GM21360 (cell line): ENCODE measurements around the gene SIT1.

ENCODE experiments used
- ATAC-seq: cut with Tn5 transposase; IDR thresholded peaks from one replicate; pipeline ENCODE4 v1.9.1; 2021; ENCODE audit warnings: mild to moderate bottlenecking, moderate library complexity; ENCODE audit not compliant: unreplicated experiment

The SIT1 gene, protein sequence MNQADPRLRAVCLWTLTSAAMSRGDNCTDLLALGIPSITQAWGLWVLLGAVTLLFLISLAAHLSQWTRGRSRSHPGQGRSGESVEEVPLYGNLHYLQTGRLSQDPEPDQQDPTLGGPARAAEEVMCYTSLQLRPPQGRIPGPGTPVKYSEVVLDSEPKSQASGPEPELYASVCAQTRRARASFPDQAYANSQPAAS

DNA sequence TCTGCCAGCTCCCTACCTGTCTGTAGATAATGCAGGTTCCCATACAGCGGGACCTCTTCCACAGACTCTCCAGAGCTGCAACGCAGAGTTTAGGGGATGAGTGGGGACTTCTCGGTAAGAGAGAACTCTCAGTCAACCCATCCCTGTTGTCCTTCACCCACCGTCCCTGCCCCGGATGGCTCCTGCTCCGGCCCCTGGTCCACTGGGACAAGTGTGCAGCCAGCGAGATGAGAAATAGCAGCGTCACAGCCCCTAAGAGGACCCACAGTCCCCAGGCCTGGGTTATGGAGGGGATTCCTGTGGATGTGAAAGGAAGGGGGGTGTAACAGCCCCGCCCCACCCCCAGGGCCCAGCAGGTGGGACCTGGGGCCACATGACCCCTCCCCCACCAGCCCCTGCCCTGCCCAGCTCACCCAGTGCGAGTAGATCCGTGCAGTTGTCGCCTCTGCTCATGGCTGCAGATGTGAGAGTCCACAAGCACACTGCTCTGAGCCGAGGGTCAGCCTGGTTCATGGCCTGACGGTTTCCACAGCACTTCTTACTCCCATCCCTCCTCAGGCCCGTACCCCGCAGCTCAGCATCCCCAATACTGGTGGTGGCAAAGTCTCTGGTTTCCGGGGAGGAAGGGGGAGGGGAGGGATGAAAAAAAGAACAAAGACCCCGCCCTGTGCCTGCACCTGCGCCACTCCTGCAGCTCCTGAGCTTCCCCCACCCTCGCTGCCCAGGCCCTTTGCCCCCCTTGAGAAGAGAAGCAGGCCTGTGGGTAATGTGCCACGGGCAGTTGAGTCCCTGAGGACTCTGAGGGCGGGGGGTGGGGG is at the start of gene SIT1:
SIT1 (minus strand) TSS at position 591 of the 818 bp plus-strand sequence; CDS start at position 513, 78 bp downstream.
- no peak for ATAC-seq

DNA sequence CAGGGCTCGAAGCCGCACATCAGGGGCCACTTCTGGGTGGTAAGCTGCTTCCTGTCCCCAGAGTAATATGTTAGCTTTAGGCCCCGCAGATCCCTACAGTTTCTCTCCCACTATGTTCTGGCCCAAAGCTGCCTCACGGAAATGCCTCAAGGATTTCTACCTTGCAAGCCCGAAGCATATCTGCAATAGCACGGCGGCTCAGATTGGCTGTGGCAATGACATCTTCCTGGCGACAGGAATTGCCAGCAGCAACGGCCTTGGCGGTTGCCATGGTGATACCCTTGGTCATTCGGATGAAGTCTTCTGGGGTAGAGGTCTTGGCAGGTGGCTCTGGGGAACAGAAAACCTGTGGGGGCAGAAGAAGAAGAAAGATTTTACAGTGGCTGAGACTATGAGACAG is 49.3 kb upstream of the SIT1 start:
- no peak for ATAC-seq

DNA sequence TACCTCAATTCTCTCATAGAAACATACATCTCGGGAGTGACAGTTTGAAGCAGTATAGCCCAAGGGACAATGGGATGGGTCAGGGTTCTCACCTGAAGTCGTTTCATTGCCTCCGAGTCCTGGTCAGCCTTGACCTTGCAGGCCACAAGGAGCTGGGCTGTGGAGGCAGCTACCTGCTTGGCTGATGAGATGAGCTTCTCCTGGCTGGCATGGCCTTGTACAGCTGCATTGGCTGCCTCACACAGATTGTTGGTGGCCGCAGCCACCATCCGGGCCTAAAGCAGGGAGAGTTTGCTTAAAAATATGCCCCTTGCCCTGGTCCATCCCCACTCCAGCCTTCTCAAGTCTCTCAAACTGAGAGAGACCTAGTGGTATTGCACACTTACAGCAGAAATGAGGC is 47.5 kb upstream of the SIT1 start:
- ATAC-seq = no peak

DNA sequence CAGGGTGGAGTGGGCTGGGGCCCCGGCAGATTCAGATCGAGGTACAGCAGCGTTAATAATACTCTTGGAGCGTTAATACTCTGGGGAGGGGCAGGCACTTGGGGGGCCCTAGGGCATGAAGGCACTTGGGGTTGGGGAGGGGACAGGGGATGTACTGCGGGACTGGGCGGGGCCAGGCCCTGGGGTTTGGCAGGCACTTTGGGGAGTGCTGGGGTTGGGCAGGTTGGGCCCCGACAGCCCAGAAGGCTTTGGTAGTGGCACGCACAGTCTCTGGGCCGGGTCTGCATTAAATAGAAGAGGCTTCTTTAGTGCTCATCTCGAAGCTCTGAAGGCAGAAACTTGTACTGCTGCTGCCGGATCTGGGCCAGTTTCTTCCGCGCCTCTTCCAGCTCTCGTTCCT is 46.8 kb upstream of the SIT1 start:
- ATAC-seq = no peak

DNA sequence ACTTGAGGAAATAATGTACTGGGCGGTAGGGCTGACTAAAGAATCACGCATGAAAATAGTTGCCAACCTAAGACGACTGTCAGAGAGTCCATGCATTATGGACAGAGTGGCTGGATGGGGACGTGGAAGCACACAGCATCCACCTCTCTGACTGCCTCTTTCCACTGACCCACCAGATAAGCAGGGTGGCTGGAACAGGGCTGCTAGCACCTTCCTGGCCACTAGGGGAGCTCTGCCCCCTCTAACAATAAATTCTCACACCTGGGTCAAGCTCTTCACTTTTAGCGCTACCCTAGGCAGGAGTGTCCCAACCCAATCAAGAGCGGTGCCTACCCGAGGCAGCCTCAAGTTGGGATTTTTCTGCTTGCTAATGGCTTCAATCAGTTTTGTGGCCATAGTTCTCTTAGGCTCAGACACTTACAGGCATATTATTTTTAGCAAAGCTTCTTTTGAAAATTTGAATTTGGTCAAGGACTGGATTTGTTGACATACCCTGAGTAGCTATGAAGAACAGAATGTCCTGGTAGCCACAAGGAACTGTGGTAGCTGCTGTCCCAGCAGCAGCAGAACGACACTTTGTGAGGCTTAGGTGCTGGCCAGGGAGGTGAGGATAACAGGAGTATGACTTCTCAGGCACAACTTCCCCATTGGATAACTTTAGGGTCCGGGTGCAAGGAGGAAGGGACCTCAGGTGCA is 45.9 kb upstream of the SIT1 start:
- ATAC-seq = no peak

DNA sequence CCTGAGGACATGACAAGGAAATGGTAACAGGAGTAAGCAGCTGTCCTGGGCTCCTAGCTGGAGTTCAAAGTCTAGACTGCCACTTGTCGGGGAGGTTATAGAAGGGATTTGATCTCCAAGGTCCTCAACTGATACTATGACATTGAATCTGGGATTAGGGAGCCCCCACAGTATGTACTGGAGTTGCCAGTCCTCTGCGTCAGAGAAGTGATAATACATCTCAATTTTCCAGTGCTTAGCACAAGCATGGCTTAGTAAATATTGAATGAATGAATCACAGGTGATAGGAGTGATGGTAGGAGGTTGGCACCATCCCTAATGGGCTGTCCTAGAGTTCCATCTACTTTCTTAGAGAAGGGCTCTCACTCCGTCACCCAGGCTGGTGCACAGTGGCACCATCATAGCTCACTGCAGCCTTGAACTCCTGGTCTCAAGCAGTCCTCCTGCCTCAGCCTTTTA is 45.2 kb upstream of the SIT1 start:
- ATAC-seq = no peak

DNA sequence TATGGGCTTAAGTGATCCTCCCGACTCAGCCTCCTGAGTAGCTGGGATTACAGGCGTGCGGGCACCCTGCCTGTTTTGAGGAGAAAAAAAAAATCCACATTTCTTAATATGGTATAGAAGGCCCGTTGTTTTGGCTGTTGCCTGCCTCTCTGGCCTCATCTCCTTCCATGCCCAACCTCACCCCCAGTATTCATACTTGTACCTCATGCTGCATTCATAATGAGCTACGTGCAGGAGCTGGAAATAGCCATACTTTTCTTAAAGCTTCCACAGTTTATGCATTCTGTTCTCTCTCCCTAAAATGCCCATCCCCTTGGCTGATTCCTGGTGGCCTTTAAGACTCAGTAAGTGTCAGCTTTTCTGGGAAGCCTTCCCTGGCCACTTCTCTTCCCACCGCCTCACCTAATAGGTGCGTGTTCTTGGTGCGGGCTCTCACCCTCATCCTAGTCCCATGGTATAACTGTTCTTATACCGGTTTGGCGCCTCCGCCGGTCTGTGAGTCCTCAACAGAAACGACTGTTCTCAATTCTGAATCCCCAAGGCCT is 41.1 kb upstream of the SIT1 start:
- no peak for ATAC-seq

DNA sequence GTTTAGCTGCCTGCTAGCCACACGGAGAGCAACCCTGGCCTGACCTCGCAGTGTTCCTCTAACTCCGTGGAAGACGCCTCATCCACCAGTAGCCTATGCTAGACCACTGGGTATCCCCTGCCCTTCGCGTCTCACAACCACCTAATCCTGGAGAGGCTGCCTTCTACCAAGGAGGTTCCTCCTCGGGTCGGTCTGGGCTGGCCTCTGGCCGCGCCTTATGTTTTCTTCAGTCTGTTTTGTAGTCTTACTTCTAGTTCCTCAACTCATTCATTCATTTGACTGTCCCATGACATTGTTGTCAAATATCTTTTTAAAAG is 40.6 kb upstream of the SIT1 start:
- ATAC-seq = no peak

DNA sequence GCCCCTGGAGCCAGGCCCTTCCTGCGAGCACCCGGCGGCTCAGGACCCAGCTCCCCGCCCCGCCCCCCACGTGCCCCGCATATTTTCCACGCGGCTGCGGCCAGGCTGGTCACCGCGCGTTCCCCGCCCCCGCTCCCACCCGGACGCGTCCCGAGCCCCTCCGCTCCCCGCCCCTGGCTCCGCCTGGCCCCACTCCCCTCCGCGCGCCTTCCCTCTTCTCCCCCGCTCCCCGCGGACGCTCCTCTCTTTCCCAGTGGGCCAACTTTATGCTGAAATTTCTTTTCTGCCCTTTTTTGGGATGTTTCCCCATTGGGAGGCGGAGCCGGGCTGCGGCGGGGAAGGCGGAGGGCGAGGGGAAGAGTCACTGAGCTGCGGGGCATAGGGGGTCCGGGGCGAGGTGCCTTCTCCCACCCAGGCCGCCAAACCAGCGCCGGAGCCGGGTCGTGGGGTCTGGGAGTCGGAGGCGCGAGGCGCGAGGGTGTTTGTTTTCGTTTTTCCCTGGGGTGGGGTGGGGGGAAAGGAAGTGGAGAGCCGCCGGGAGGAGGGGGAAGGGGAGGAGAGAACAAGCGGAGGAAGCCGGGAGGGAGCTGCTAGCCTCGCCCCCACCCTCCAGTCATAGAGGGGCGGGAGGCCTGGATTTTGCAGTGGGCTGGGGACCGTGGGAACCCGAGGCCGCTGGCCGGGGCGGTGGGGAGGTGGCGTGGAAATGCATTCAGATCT is 40.0 kb upstream of the SIT1 start:
- no peak for ATAC-seq

DNA sequence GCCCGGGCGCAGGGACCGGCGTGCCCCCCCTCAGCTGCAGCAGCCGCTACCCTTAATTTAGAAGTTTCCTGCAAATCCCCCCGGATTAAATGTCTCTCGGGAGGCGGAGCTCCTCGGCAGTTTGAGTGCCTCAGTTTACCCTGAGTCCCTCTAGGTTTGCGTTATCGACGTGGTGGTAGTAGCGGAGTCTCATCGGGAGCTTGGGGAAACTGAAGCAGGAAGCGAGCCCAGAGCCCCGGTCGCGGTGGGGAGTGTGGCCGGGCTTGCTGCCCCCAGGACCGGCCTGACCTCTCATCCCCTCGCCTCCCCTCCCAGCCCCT is 39.5 kb upstream of the SIT1 start:
- no peak for ATAC-seq

DNA sequence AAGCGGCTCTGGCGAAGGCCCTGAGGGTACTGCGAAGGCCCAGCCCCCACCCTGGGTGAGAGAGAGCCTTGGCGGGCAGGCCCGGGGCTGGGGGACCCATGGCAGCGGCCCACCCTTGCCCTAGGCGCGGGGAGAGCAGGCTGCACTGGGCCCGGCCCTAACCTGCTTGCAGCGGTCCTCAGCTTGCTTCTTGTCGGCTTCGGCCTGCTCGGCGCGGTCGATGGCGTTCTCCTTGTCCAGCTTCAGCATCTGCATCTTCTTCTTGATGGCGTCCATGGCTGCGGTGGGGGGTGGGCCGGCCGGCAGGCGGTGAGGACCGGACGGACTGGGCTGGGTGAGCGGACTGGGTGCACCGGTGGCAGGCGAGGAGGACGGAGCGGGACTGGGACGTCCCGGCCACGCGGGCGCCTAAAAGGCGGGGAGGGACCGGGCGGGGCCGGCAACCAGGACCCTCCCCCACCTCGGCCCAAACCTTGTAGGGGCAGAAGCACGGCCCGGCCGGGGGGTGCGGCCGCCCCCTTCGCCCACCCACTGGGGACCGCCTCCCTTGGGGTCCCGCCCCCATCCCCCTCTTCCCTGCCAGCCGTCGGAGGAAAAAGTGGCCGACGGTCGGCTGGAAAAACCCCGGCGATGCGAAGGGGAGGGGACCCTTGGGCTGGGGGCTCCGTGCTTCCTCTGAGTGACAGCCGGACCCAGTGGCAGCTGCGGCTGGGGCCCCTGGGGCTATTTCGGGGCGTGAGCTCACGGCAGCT is 39.0 kb upstream of the SIT1 start, which contains the start of gene TPM2:
TPM2 (minus strand) TSS at position 384 of the 752 bp plus-strand sequence; CDS start at position 276, 108 bp downstream.
- no peak for ATAC-seq

DNA sequence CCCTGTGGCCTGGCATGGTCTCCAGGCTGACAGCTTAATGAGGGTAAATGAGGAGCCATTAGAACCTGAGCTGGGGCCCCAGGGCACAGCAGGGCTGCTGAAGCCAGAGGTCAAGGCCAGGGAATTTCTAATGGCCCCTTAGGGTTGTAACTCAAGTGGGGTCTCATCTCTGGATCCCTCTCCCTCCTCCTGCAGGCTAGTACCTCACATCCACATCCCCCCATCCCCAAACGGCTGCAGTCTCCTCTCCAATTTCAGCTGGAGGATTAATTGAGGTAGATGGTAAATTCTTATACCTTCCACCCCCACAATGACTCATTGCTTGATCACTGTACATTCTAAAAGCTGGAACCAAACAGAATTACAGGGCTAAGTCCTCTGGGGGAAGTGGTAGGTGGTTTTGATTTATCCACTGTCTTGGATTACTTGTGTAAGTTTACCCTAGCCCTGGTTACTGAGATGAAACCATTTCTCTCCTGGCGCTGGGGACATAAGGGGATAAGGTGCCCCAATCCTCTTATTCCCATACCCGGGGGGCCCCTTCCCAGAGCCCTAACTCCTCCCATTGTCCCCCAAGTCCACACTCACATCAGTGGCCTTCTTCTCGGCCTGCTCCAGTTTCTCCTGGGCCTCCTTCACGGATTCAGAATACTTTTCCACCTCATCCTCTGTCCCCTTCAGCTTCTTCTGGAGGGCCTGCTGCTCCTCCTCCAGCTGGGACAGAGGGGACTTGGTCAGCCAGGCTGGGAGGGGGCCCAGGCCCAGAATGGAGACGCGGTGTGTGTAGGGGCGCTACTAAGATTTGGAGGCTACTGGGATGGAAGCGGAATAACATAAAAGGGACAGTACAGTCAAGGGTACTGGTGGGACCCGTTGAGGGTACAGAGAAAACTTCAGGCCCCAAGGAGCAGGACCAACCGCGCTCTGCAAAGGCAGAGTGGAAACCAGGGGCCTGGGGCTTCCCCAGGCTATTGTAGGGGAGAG is 38.1 kb upstream of the SIT1 start:
- no peak for ATAC-seq

DNA sequence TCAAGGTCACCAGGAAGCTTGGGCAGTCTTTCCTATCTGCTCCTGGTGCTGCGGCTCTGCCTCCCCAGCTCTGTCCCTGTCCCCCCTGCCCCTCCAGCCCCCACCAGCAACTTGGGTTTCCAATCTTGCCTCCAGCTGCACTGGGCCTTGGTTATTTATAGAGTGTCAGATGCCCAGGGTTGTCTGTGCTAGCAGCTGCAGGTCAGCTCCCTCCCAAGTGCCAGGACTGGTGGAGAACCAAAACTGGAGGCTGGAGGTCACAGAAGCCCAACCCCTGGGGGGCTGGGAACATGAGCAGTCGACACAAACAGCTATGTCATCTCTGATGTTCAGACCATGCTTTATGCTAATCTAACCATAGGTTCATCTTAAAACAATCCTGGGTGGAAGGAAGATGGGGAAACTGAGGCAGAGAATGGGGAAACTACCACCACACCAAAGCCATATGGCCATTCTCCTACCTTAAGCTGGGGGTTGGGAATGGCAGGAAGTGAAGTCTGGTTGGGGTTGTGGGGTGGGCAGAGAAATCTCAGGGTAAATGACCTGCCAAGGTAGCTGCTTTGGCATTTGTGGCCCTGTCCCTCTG is 37.3 kb upstream of the SIT1 start:
- ATAC-seq = no peak

DNA sequence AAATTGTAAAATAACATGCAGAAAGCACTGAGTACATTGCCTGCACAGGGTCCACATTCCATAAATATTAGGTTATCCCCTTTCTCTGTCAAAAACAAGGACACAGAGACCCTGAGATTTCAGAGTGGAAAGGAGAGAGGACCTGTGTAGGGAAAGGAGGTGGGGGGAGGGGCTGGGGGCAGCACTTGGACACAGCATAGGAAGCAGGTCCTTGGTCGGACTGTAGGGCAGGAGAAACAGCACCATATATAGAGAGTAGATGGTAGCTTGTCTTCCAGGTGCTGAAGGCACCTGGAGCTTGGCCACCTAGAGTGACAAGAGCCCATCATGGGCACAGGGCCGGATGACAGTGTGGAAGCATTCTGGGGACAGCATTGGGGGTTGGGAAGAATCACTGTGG is 36.6 kb upstream of the SIT1 start:
- ATAC-seq = no peak

DNA sequence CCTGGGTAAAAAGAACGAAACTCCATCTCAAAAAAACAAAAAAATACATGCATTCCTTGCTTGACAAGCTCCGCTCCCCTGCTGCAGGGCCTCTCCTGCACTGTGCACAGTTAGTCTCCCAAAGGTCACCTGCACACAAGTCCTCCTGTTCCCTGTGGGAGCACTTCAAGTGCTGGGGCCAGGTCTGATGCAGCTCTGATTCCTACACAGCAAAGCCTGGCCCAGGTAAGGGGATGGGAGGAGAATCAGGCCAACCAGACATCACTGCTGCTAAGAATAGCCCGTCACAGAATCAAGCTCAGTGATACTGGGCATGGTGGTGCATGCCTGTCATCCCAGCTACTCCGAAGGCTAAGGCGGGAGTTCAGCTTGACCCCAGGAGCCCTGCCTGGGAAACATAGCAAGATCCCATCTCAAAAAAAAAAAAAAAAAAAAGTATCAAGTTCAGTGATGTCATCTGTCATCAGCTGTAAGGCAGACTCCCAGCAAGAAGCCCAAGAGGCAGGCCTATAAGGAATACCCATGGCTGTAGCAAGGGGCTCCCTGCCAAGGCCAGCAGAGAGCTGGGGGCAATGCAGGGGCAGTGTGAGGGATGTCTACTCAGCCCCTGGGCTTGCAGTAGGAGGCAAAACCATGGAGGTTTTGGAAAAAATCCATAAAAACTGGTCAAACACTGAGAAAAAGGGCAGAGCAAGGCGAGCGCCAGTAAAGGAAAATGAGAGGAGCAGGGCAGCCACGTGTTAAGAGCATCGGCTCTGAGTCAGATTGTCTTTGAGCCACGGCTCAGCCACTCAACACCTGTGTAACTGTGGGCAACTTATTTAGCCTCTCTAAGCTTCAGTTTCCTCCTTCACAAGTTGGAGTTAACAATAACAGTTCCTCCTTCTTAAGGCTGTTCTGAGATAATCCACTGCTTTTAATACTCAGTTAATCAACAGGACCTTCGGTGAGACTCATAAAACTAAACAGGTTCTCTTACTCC is 35.8 kb upstream of the SIT1 start:
- no peak for ATAC-seq

DNA sequence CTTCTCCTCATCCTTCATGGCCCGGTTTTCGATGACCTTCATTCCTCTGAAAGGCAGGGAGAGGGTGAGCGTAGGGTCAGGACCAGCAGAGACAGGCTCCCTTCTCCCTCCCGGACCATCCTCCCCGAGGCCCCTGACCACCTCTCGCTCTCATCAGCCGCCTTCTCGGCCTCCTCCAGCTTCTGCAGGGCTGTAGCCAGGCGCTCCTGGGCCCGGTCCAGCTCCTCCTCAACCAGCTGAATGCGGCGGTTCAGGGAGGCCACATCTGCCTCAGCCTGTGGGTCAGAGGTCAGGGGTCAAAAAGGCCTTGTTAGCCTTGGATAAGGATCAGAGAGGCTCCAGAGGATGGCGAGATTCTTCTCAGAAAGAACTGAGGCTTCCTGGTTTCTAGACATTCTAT is 34.8 kb upstream of the SIT1 start:
- no peak for ATAC-seq

DNA sequence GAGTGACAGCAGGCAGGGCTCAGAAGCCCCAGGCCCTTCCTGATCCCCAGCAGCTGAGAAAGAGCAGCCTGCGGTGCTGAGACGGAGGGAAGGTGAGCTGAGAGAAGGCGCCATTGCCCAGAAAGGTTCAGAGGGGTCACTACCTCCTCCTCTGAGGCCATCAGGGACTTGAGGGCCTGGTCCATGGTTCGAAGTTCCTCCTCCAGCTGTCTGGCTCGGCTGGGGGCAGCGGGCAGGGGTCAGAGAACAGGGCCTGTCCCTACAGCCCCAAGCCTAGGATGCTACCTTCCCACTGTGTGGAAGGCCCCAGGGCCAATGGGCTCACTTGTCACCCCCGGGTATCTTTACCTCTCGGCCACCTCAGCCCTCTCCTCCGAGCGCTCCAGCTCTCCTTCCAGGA is 34.2 kb upstream of the SIT1 start:
- no peak for ATAC-seq

DNA sequence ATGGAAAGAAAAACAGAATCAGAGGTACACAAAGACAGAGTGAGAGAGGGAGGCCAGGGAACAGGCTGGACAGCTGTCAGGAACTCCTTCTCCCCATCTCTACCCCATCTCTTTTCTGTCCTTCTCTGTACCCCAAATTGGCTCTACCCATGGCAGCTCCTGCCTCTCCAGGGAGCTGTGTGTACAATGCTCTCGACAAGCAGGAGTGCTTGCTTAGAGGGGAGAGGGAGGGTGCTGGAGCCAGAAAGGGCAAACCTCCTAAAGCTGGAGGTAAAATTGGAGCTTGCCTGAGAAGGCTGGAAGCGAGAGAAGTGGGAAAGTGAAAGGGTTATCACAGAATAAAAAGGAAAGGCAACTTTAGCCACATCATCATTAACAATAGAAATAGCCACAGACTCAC is 32.6 kb upstream of the SIT1 start:
- no peak for ATAC-seq
